Endothelial cell of umbilical vein (primary cell): ENCODE results near the gene FANCI. TPM values are rescaled to one million over a fixed set of nuclear protein-coding genes. Genes with fewer than 3 reads are reported as not detected.

ENCODE experiments used
- BruUV-seq: library from RNA; stranded (reverse); fragments of 400-500 nt; replicated peaks from 2 replicates; lab custom pipeline; 2021; lab: Mats Ljungman, UMichigan
- CTCF ChIA-PET: fragments of 300-600, 350-600 bp; sonication (Branson Sonifier 250); formaldehyde crosslinking; loops from one replicate; lab custom pipeline; 2021; ENCODE audit warnings: antibody characterized with exemption, inconsistent platforms; lab: Charles Lee
- POLR2A ChIA-PET: fragments of 300-600, 350-600 bp; sonication (Branson Sonifier 250); formaldehyde crosslinking; loops from one replicate; lab custom pipeline; 2021; ENCODE audit warnings: antibody characterized with exemption, inconsistent platforms; lab: Charles Lee
- DNase-seq: peaks from one replicate; pipeline ENCODE4 v3.0.0-alpha.2; 2011; ENCODE audit warnings: low read depth, low spot score
- FAIRE-seq: peaks from 2 replicates; lab custom pipeline; 2011; peaks lifted over from hg19 to GRCh38; lab: Jason Lieb, UNC
- H2AFZ ChIP-seq: 2 replicates; pipeline ENCODE4 v1.6.0; 2012; ENCODE audit warnings: low read depth, low read length, control low read depth, inconsistent platforms
- H3K27ac ChIP-seq: 2 replicates; pipeline ENCODE4 v1.5.1; 2011; ENCODE audit warnings: low read depth, mild to moderate bottlenecking, control low read depth, low read length, moderate library complexity; ENCODE audit not compliant: insufficient read depth
- H3K27me3 ChIP-seq, 2 experiments: 2 replicates each; pipeline versions ENCODE4 v1.6.0 to v1.6.1; 2011; ENCODE audit warnings: low read length in 2 of 2, mixed read lengths in 1 of 2; ENCODE audit not compliant: control insufficient read depth in 2 of 2, insufficient read depth in 2 of 2
- H3K36me3 ChIP-seq, 2 experiments: 2 replicates in 1 of 2; 3 replicates in 1 of 2; pipeline ENCODE4 v1.5.1; 2011; ENCODE audit warnings: low read length in 2 of 2, mild to moderate bottlenecking in 1 of 2, moderate library complexity in 1 of 2; ENCODE audit not compliant: control insufficient read depth in 2 of 2, insufficient read depth in 2 of 2; ENCODE audit errors: extremely low read depth in 1 of 2
- H3K4me1 ChIP-seq: 3 replicates; pipeline ENCODE4 v1.5.1; 2011; ENCODE audit warnings: mild to moderate bottlenecking, low read length; ENCODE audit not compliant: control insufficient read depth, insufficient read depth; ENCODE audit errors: extremely low read depth
- H3K4me2 ChIP-seq: 2 replicates; pipeline ENCODE4 v1.6.1; 2011; ENCODE audit warnings: low read length, control low read depth, mixed read lengths; ENCODE audit not compliant: insufficient read depth
- H3K4me3 ChIP-seq, 3 experiments: fragments of 200-600 bp in 1 of 3; sonication (generic), shearing (Covaris generic) in 1 of 3; replicated peaks in 1 of 3; 2 replicates each; pipeline ENCODE4 v1.5.1; 2011 to 2016; ENCODE audit warnings: control low read depth in 3 of 3, low read length in 3 of 3, mild to moderate bottlenecking in 2 of 3, inconsistent platforms in 1 of 3, low read depth in 1 of 3, moderate library complexity in 1 of 3; ENCODE audit not compliant: insufficient read depth in 1 of 3
- H3K79me2 ChIP-seq: 2 replicates; pipeline ENCODE4 v1.6.0; 2012; ENCODE audit warnings: low read length, inconsistent platforms; ENCODE audit not compliant: control insufficient read depth, insufficient read depth
- H3K9ac ChIP-seq: replicated peaks from 2 replicates; pipeline ENCODE3; 2011; ENCODE audit warnings: low read length, control low read depth; ENCODE audit not compliant: insufficient read depth; ENCODE audit errors: extremely low read depth
- H3K9me1 ChIP-seq: replicated peaks from 3 replicates; pipeline ENCODE4 v1.6.0; 2011; ENCODE audit warnings: mild to moderate bottlenecking, low read length; ENCODE audit not compliant: control insufficient read depth, insufficient read depth; ENCODE audit errors: extremely low read depth
- H3K9me3 ChIP-seq: replicated peaks from 2 replicates; pipeline ENCODE4 v1.5.1; 2012; ENCODE audit warnings: low read length, inconsistent platforms; ENCODE audit not compliant: control insufficient read depth, insufficient read depth
- H4K20me1 ChIP-seq: replicated peaks from 2 replicates; pipeline ENCODE3; 2011; ENCODE audit warnings: mild to moderate bottlenecking, low read length; ENCODE audit not compliant: control insufficient read depth, insufficient read depth; ENCODE audit errors: extremely low read depth
- EZH2 ChIP-seq: IDR thresholded peaks from 2 replicates; pipeline ENCODE4 v1.6.1; 2012; ENCODE audit warnings: borderline replicate concordance, low read depth, mild to moderate bottlenecking, moderate library complexity, low read length, inconsistent platforms; ENCODE audit not compliant: severe bottlenecking
- FOS ChIP-seq: IDR thresholded peaks from 2 replicates; pipeline ENCODE4 v1.6.1; 2011; ENCODE audit warnings: mild to moderate bottlenecking, low read length, moderate library complexity, borderline replicate concordance; ENCODE audit not compliant: insufficient read depth
- GATA2 ChIP-seq: IDR thresholded peaks from 2 replicates; pipeline ENCODE4 v1.7.0; 2011; ENCODE audit warnings: low read depth, mild to moderate bottlenecking, moderate library complexity, mixed read lengths, low read length; ENCODE audit not compliant: insufficient read length, insufficient read depth
- JUN ChIP-seq: IDR thresholded peaks from 2 replicates; pipeline ENCODE4 v1.6.1; 2011; ENCODE audit warnings: borderline replicate concordance, low read depth; ENCODE audit not compliant: insufficient read length, insufficient read depth
- MYC ChIP-seq: IDR thresholded peaks from one replicate; pipeline ENCODE4 v1.6.1; 2011; ENCODE audit warnings: mild to moderate bottlenecking, low read depth, low read length
- POLR2A ChIP-seq: IDR thresholded peaks from 2 replicates; pipeline ENCODE4 v1.6.1; 2012; ENCODE audit warnings: low read depth, mild to moderate bottlenecking, control low read depth, low read length
- POLR2AphosphoS5 ChIP-seq: IDR thresholded peaks from 2 replicates; pipeline ENCODE4 v1.6.1; 2012; ENCODE audit warnings: low read depth, mild to moderate bottlenecking, control low read depth, low read length, moderate library complexity; ENCODE audit not compliant: insufficient read depth
- dilution Hi-C: fragments of 300-500 bp; cut with MboI; formaldehyde crosslinking; loops from one replicate; pipeline ENCODE4 v1.15.0; 2019; ENCODE audit warnings: low sequenced_read_pairs; ENCODE audit not compliant: extremely low pct_ligation_motif_present
- intact Hi-C: fragments of 100-400 bp; cut with micrococcal nuclease; formaldehyde crosslinking; loops from one replicate; pipeline ENCODE4 v1.10.0; 2022
- polyA plus RNA-seq, 4 experiments: library from polyadenylated mRNA; depleted of rRNA in 3 of 4; stranded (reverse) in 3 of 4; unstranded in 1 of 4; fragments of >200 nt; gene quantifications; 2 replicates each; pipeline versions ENCODE4 v1.2.1 to v1.2.3, GENCODE V29; 2011 to 2012; ENCODE audit warnings: missing spikeins in 1 of 4
- total RNA-seq: library from RNA; stranded (reverse); gene quantifications from 2 replicates; pipeline ENCODE4 v1.2.3, GENCODE V29; 2021
- TF ChIP-seq, protein P1 (sequence below): IDR thresholded peaks from 2 replicates; pipeline ENCODE4 v1.6.1; 2011; ENCODE audit not compliant: insufficient read depth, insufficient read length
- TF ChIP-seq, protein P2 (sequence below), 2 donors: IDR thresholded peaks; 1 replicate in 1 of 2; 2 replicates in 1 of 2; pipeline ENCODE4 v1.5.1; 2011; ENCODE audit warnings: low read length in 2 of 2, mild to moderate bottlenecking in 2 of 2, moderate library complexity in 2 of 2, control low read depth in 1 of 2, inconsistent platforms in 1 of 2, low read depth in 1 of 2; ENCODE audit not compliant: insufficient read depth in 1 of 2; ENCODE audit errors: extremely low read depth in 1 of 2

FANCI gene
- total and polyA plus RNA-seq, 2 donors (not counting 3 experiments of a cell fraction or from before 2014, with no cell fraction given), result 10.8 to 74.7 TPM

DNA sequence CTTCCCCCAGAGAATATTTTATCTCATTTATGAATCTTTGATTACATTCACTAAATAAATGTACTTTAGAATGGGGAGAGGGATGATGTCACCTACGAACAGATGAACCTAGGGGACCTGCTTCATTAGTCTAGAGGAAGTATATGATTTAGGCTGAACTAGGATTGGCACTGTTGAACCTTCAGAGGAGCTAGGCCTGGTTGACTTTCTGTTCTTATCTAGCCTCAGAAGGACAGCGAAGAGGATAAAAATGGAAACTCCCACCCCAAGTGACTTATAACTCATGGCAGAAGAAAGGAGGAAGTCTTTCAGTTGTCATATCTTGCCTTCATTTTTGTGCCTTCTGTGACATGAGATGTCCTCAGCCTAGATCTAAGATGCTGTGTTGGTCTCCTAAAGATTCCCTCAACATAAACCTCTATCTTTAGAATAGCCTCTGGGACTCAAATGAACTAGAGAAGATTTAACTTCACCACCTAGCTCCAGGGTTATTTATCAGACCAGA, 48.2 kb downstream of the FANCI start:
- no peak for FAIRE-seq
- H3K27me3 ChIP-seq, result no peaks in the 10 kb centered on the region
- CTCF ChIA-PET, result no interaction called here
- no peaks in the 10 kb centered on the region for H3K9me3 ChIP-seq
- no peaks in the 10 kb centered on the region for H3K9me1 ChIP-seq
- no peak overlapping the region for H3K4me3 ChIP-seq
- no peak for DNase-seq
- dilution Hi-C loops, result no loop called here
- H3K36me3 ChIP-seq, result peaks cover 0 to 17% of the 10 kb centered on the region in 2 experiments
- TF ChIP-seq, protein P1, sequence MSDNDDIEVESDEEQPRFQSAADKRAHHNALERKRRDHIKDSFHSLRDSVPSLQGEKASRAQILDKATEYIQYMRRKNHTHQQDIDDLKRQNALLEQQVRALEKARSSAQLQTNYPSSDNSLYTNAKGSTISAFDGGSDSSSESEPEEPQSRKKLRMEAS, result no peak
- TF ChIP-seq EZH2 (no peak), POLR2AphosphoS5 (no peak), JUN (no peak), MYC (no peak), FOS (no peak), POLR2A (no peak), GATA2 (no peak)
- TF ChIP-seq, protein P2, sequence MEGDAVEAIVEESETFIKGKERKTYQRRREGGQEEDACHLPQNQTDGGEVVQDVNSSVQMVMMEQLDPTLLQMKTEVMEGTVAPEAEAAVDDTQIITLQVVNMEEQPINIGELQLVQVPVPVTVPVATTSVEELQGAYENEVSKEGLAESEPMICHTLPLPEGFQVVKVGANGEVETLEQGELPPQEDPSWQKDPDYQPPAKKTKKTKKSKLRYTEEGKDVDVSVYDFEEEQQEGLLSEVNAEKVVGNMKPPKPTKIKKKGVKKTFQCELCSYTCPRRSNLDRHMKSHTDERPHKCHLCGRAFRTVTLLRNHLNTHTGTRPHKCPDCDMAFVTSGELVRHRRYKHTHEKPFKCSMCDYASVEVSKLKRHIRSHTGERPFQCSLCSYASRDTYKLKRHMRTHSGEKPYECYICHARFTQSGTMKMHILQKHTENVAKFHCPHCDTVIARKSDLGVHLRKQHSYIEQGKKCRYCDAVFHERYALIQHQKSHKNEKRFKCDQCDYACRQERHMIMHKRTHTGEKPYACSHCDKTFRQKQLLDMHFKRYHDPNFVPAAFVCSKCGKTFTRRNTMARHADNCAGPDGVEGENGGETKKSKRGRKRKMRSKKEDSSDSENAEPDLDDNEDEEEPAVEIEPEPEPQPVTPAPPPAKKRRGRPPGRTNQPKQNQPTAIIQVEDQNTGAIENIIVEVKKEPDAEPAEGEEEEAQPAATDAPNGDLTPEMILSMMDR (IDR thresholded peaks at IDR 0.05; ENCODE audit: extremely low read depth in 1 of 2, insufficient read depth in 1 of 2, low read depth in 1 of 2, low read length in 2 of 2), result no peak
- POLR2A ChIA-PET, result no interaction called here
- H3K79me2 ChIP-seq, result no peaks in the 10 kb centered on the region
- no peak overlapping the region for H2AFZ ChIP-seq
- no peaks in the 10 kb centered on the region for H3K4me1 ChIP-seq
- intact Hi-C loops, result no loop called here
- H3K9ac ChIP-seq, result no peak overlapping the region
- no peak overlapping the region for H3K27ac ChIP-seq
- no peaks in the 10 kb centered on the region for H4K20me1 ChIP-seq
- H3K4me2 ChIP-seq, result no peak overlapping the region
- BruUV-seq, result no TSS peak
